SJSA1 (cell line): ENCODE data around the gene WRAP73. TPM values are rescaled to one million over a fixed set of nuclear protein-coding genes. Genes with fewer than 3 reads are reported as not detected.

Experiments
- DNase-seq, 2 experiments: peaks; one replicate each; pipeline ENCODE4 v3.0.0-alpha.2; 2015 to 2020; ENCODE audit warnings: low spot score in 2 of 2, low read depth in 1 of 2
- H3K27ac ChIP-seq: fragments of 250-450 bp; sonication (Bioruptor Pico); 2 replicates; pipeline ENCODE4 v1.5.1; 2020; ENCODE audit warnings: mild to moderate bottlenecking, moderate library complexity
- H3K27me3 ChIP-seq: fragments of 250-450 bp; sonication (Bioruptor Pico); replicated peaks from 2 replicates; pipeline ENCODE4 v1.5.1; 2020; ENCODE audit warnings: mild to moderate bottlenecking, moderate library complexity
- H3K36me3 ChIP-seq: fragments of 250-450 bp; sonication (Bioruptor Pico); 2 replicates; pipeline ENCODE4 v1.5.1; 2020; ENCODE audit warnings: mild to moderate bottlenecking
- H3K4me1 ChIP-seq: fragments of 250-450 bp; sonication (Bioruptor Pico); replicated peaks from 2 replicates; pipeline ENCODE4 v1.6.1; 2021; ENCODE audit warnings: mild to moderate bottlenecking
- H3K4me3 ChIP-seq: fragments of 250-450 bp; sonication (Bioruptor Pico); 2 replicates; pipeline ENCODE4 v1.5.1; 2020; ENCODE audit warnings: mild to moderate bottlenecking
- H3K9me3 ChIP-seq: fragments of 250-450 bp; sonication (Bioruptor Pico); replicated peaks from 2 replicates; pipeline ENCODE4 v1.5.1; 2020; ENCODE audit warnings: mild to moderate bottlenecking
- total RNA-seq: library from RNA; depleted of rRNA; stranded (reverse); fragments of >200 nt; shearing (Covaris generic); gene quantifications from 2 replicates; pipeline ENCODE4 v1.2.3, GENCODE V29; 2014; rRNA removed

The WRAP73 gene, protein sequence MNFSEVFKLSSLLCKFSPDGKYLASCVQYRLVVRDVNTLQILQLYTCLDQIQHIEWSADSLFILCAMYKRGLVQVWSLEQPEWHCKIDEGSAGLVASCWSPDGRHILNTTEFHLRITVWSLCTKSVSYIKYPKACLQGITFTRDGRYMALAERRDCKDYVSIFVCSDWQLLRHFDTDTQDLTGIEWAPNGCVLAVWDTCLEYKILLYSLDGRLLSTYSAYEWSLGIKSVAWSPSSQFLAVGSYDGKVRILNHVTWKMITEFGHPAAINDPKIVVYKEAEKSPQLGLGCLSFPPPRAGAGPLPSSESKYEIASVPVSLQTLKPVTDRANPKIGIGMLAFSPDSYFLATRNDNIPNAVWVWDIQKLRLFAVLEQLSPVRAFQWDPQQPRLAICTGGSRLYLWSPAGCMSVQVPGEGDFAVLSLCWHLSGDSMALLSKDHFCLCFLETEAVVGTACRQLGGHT
- 19.5 and 23.7 TPM in 2 replicates for total RNA-seq

DNA sequence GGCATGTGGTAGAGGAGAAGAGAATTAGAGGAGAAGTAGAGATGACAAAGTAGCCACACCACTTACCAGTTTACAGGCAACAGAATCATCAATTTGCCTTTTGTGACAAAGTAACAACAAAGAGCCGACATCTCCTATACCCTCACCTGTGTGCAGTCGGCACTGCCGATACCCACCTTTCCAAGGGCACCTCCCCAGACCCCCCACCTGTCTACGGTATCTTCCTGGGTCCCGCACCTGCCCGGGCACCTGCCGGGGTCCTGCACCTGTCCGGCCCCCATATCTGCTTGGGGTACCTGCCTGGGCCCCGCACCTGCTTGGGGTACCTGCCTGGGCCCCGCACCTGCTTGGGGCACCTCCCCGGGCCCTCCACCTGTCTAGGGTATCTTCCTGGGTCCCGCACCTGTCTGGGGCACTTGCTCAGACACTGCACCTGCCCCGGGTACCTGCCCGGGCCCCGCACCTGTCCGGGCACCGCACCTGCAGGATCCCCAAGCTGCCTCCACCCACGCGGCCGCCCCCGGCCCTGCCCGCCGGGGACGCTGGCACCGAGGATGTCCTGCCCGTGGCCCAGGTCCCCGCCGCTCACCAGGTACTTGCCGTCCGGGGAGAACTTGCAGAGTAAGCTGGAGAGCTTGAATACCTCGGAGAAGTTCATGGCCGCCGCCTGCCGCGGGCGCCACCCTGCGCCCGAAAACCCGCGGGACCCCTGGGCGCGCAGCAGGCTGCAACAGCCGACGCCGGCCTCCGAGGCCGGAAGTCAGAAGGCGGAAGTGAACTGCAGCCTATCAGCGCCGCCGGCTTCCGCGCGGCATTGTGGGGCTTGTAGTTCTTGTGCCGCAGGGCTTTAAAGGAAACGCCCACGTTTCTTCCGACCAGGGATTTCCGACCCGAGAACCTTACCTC is at the start of gene WRAP73:
WRAP73 (minus strand) TSS at position 762 of the 906 bp plus-strand sequence; CDS start at position 658, 104 bp downstream.
- Histone ChIP-seq H3K27me3 (peaks cover 29% of the 10 kb centered on the region), H3K4me3 (peak within 1 kb of the TSS; percentile 73), H3K36me3 (peaks cover 20% of the 10 kb centered on the region), H3K27ac (no peak within 1 kb of the TSS), H3K9me3 (peaks cover 7% of the 10 kb centered on the region), H3K4me1 (peaks cover 14% of the 10 kb centered on the region)
- DNase-seq: peak; percentile 75 to 89

DNA sequence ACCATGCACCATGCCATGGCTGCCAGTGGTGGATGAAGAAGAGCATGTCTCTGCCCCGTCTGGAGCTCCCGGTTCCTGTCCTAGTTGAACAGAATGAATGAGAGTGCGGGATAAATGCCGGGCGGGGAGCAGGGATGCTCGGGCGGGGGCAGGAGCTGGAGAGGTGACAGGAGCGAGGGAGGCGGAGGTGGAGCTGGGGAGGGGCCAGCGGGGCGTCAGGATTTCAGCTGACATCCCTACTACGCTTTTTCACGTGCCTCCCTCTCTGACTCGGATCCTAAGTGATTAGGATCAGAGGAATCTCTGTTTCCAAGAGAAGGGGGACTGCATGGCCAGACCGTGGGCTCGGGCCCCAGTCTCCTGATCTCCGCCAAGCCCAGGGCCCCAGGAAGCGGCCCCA is 49.7 kb upstream of the WRAP73 start:
- Histone ChIP-seq H3K4me1 (no peaks in the 10 kb centered on the region), H3K36me3 (no peaks in the 10 kb centered on the region), H3K9me3 (no peaks in the 10 kb centered on the region), H3K27me3 (peaks cover 5% of the 10 kb centered on the region; the same call in 1 of the 2 replicates), H3K4me3 (no peak overlapping the region), H3K27ac (no peak overlapping the region)
- DNase-seq: no peak

- Histone ChIP-seq H3K9me3 (no peaks in the 10 kb centered on the region), H3K4me1 (no peaks in the 10 kb centered on the region), H3K27ac (no peak overlapping the region), H3K4me3 (no peak overlapping the region), H3K27me3 (peaks cover 5% of the 10 kb centered on the region; the same call in 1 of the 2 replicates), H3K36me3 (no peaks in the 10 kb centered on the region)
- no peak for DNase-seq
Measured at GRCh38 chr1:3698660-3699408, 48.9 kb upstream of the WRAP73 start.

GRCh38 chr1:3697810-3698209 is 47.9 kb upstream of the WRAP73 start:
- peaks cover 5% of the 10 kb centered on the region; the same call in 1 of the 2 replicates for H3K27me3 ChIP-seq
- H3K4me3 ChIP-seq: no peak overlapping the region
- no peak overlapping the region for H3K27ac ChIP-seq
- H3K4me1 ChIP-seq: no peaks in the 10 kb centered on the region
- no peaks in the 10 kb centered on the region for H3K9me3 ChIP-seq
- H3K36me3 ChIP-seq: no peaks in the 10 kb centered on the region
- no peak for DNase-seq

GRCh38 chr1:3697104-3697503 is 47.2 kb upstream of the WRAP73 start:
- no peaks in the 10 kb centered on the region for H3K36me3 ChIP-seq
- H3K9me3 ChIP-seq: no peaks in the 10 kb centered on the region
- H3K4me1 ChIP-seq: no peaks in the 10 kb centered on the region
- H3K27ac ChIP-seq: no peak overlapping the region
- DNase-seq: no peak
- H3K27me3 ChIP-seq: peaks cover 5% of the 10 kb centered on the region; the same call in 1 of the 2 replicates
- no peak overlapping the region for H3K4me3 ChIP-seq

DNA sequence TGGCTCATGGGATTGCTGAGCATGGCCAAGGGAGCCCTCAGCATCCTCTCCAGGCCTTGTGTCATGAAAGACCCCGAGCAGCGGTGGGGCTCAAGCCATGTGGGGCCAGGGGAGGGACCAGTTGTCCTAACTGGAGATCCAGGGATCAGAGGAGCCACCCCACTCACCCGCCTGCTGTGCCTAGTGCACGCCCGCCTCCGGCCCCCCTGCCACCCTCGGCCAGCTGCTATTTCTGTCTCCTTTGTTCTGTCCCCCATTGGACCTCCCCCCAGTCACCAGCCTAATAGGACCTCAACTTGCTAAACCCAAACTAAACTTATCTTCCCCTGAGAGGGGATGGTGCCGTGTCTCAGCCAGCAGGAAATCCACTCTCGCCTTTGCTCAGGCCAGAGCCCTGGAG is 46.8 kb upstream of the WRAP73 start:
- Histone ChIP-seq H3K27ac (no peak overlapping the region), H3K27me3 (peaks cover 5% of the 10 kb centered on the region; the same call in 1 of the 2 replicates), H3K36me3 (no peaks in the 10 kb centered on the region), H3K4me1 (no peaks in the 10 kb centered on the region), H3K4me3 (no peak overlapping the region), H3K9me3 (no peaks in the 10 kb centered on the region)
- no peak for DNase-seq

DNA sequence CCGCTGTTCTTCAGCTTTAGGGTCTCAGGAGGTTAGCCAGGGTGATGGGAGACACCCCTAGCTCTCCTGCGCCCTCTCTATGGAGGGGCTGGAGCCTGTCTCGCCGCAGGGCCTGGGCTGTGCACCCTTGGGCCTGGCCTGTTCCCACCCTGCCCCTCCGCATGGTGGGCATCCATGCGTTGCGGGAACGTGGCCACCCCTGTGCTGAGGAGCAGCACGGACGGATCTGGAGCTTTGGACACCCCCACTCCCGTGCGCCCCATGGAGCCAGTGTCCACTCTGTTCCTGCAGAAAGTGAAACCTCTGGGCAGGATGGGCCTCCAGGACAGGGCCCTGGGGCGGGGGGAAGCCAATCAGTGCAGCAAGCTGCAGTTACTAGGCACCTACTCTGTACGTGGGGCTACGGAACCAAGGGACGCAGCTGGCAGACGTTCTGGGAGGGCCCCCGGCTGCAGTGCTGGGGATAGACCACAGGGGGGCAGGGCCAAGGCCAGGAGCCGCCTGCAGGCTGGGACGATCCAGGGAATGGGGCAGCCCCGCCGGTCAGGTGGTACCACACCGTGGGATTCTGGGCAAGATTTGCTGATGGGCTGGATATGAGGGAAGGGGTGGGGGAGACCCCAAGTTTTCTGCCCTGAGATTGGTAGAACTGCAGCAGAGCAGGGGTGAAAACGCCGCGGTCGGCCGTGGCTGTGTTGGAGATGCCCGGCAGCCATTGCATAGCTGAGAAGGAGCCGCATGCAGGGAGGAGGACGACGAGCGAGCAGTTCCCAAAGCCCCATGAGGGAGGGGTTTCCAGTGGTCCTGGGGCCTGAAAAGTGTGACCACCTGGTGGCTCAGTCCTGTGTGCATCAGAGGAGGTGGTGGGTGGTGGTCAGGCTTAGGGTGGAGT is 45.7 kb upstream of the WRAP73 start:
- no peaks in the 10 kb centered on the region for H3K4me1 ChIP-seq
- no peak overlapping the region for H3K4me3 ChIP-seq
- no peaks in the 10 kb centered on the region for H3K9me3 ChIP-seq
- peaks cover 5% of the 10 kb centered on the region; the same call in 1 of the 2 replicates for H3K27me3 ChIP-seq
- no peak for DNase-seq
- no peak overlapping the region for H3K27ac ChIP-seq
- no peaks in the 10 kb centered on the region for H3K36me3 ChIP-seq

GRCh38 chr1:3693321-3693720 is 43.4 kb upstream of the WRAP73 start:
- Histone ChIP-seq H3K27ac (no peak overlapping the region), H3K4me3 (no peak overlapping the region), H3K4me1 (no peaks in the 10 kb centered on the region), H3K36me3 (no peaks in the 10 kb centered on the region), H3K27me3 (no peaks in the 10 kb centered on the region), H3K9me3 (no peaks in the 10 kb centered on the region)
- no peak for DNase-seq

- no peak overlapping the region for H3K27ac ChIP-seq
Measured at GRCh38 chr1:3692598-3692997, 42.7 kb upstream of the WRAP73 start.

GRCh38 chr1:3691421-3692204 is 41.7 kb upstream of the WRAP73 start:
- H3K27ac ChIP-seq: no peak overlapping the region
- no peaks in the 10 kb centered on the region for H3K27me3 ChIP-seq

More at GRCh38 chr1:3692598-3692997, 42.7 kb upstream of the WRAP73 start:
- no peaks in the 10 kb centered on the region for H3K36me3 ChIP-seq
- DNase-seq: no peak
- H3K27me3 ChIP-seq: no peaks in the 10 kb centered on the region
- no peaks in the 10 kb centered on the region for H3K4me1 ChIP-seq
- H3K9me3 ChIP-seq: no peaks in the 10 kb centered on the region
- H3K4me3 ChIP-seq: no peak overlapping the region

GRCh38 chr1:3690282-3691065 is 40.6 kb upstream of the WRAP73 start:
- no peak overlapping the region for H3K4me3 ChIP-seq
- no peaks in the 10 kb centered on the region for H3K9me3 ChIP-seq
- H3K27me3 ChIP-seq: no peaks in the 10 kb centered on the region
- no peaks in the 10 kb centered on the region for H3K4me1 ChIP-seq
- H3K27ac ChIP-seq: no peak overlapping the region
- DNase-seq: no peak
- no peaks in the 10 kb centered on the region for H3K36me3 ChIP-seq

More at GRCh38 chr1:3691421-3692204, 41.7 kb upstream of the WRAP73 start:
- Histone ChIP-seq H3K9me3 (no peaks in the 10 kb centered on the region), H3K4me1 (no peaks in the 10 kb centered on the region), H3K36me3 (no peaks in the 10 kb centered on the region), H3K4me3 (no peak overlapping the region)
- DNase-seq: no peak
